Measurements from ENCODE around the gene ZFP64.

The ZFP64 gene

GRCh38 chr20:52105442-52106422 lies 85.8 kb downstream of the ZFP64 start:
- TF ChIP-seq CTCF (IDR thresholded peaks at IDR 0.05) = no peak

GRCh38 chr20:52104546-52105441 lies 86.8 kb downstream of the ZFP64 start:
- TF ChIP-seq CTCF (IDR thresholded peaks at IDR 0.05) = no peak

DNA sequence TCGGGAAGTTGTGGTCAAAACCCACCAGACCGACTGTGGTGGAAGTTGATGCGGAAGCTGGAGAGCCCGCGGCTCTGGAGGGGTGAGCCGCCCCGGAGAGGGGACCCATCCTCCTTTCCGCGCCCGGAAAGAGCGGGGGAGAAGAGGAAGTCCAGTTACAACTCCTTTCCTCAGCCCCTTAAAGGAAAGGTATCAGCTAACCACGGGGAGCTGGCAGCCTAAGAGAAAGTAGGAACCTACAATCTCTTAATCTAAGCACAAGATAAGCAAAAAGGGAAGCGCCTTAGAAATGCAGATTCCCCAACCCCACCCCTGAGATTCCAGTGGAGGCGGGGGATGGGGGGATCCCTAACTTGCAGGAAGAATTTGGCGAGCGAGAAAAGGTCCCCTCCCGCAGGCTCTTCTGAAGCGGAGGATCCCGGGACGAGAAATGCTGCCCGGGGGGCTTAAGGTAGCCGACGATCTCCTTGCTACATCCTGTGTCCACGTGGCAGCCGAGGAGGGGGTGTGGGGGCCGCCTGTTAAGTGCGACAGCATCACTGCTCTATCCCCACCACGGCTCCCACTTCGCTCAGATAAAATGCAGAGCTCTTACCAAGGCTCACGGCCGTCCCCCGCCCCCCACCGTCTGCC lies 87.5 kb downstream of the ZFP64 start:
- no peak for TF ChIP-seq CTCF (IDR thresholded peaks at IDR 0.05)

DNA sequence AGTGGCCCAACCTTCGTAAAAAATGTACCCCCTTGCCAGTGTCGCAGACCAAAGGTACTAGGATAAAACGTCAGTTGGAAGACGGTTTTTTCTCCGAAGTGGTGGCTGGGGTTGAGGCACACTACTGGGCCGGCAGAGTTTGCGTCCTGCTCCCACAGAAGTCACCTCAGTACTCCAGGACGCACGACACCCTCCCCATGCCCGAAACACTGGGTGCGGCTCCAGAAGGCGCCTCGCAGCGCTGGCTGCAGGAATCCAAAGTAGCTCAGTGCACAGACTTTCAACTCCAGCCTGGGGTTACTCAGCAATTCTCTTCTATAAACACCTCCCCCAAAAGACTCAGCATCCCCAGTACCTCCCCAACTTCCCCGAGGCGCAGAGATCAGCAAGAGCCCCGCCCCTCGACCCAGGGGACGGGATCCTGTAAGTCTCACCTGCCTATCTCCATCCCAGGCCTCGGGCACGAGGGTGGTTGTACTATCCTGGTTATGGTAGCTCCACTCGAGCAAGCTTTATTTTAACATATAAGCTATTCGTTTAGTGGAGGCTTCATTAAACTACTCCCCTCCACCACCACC lies 88.2 kb downstream of the ZFP64 start:
- no peak for TF ChIP-seq CTCF (IDR thresholded peaks at IDR 0.05)

DNA sequence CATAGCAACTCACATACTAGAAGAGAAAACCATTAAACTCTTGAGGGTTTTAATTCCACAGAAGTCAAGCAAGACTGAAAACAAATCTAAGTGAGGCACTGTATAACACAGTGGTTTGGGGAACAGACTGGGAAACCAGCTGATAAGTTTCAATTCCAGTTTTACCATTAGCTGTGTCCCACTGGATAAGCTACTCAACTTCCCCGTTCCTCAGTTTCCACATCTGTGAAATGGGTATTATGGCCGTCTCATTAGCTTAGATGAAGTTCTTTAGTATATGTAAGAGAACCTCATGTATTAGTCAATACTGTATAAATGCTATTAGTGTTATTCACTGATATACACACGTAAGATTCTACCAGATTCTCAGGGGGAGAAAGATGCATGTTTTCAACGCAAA lies 89.0 kb downstream of the ZFP64 start:
- TF ChIP-seq CTCF (IDR thresholded peaks at IDR 0.05) = no peak

DNA sequence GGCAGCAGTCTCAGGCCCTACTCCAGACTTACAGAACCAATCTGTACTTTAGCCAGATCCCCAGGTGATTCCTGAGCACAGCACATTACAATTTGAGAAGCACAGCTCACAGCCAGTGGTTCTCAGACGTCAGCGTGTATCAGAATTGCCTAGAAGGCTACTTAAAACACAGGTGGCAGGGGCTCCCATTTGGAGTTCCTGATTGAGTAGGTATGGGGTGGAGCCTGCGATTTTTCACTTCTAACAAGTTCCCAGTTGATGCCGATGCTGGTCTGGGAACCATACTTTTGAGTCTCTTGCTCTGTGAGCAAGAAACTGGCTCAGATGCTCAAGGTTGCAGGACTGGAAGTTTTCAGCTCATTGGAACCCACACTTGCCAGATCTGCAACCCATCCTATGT lies 89.5 kb downstream of the ZFP64 start:
- TF ChIP-seq CTCF (IDR thresholded peaks at IDR 0.05) = no peak
